CD4-positive, alpha-beta T cell treated with Interleukin-21 for 1 hour (primary cell): Measurements from ENCODE around the gene ERC2.
"Not testable (repeated sequence)": the region's sequence is repeated elsewhere in the genome, so short reads cannot be mapped to it uniquely, and the experiment has no call there.

Source experiments
- DNase-seq: peaks from one replicate; pipeline ENCODE4 v3.0.0-alpha.2; 2020

Gene ERC2

DNA sequence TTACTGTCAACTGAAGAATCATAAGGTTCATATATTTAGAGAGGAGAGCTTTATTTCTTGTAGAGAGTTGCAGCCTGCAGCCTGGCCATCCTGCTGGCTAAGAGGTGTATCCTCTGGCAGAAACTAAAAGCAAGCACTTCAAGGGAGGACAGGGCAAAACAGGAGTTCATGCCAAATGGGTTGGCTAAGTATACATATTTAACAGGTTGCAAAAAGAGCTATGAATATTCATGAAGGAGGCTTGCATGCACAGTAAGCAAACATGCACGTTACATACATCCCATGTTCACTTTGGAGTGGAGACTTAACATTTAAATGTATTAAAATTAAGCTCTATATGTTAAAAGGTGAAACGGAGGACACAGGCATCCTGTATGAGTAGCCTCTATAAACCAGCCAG is 354.4 kb downstream of the ERC2 start:
- DNase-seq, result no peak

- DNase-seq, result no peak
These were observed 355.0 kb downstream of the ERC2 start for GRCh38 chr3:56113231-56113630.

GRCh38 chr3:56111606-56112304 is 356.5 kb downstream of the ERC2 start:
- DNase-seq, result no peak

- DNase-seq, result no peak
These were observed 357.4 kb downstream of the ERC2 start for GRCh38 chr3:56110886-56111285.

DNA sequence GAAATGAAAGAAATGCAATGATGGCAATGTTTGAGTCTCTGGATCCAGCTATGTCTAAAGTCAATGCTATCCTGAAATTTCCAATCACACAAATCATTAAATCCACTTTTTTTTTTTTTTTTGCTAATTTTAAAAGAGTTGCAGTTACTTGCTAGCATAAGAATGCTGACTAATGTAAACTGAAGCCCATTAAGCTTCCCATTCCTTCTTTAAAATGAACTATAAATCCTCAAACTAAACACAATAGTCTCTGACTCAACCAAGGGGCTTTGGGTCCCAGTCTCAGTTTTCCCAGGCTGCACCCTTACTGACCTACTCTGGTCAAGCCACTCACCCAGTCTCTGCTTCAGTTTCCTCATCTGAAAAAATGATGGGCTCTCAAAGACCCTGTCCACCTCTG is 361.1 kb downstream of the ERC2 start:
- DNase-seq, result no peak

DNA sequence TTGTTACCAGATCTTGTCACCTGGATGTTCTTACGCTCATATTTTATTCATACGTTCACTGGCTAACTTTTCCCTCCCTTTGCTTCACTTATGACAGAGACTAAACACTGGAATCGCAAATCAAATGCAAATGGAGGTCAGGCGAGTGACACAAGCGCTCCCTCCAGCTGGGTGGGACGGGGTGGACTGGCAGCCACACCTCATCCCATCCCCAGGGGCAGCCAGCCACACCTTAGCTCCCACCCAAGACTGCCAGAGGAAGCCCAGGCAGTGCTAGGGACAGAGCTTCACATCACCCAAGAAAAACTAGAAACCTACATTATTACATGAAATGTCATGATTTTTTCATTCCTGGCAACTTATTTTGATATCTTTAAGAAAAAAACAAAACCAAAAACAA is 366.2 kb downstream of the ERC2 start:
- DNase-seq, result no peak

GRCh38 chr3:56101576-56101975 is 366.7 kb downstream of the ERC2 start:
- DNase-seq, result no peak

DNA sequence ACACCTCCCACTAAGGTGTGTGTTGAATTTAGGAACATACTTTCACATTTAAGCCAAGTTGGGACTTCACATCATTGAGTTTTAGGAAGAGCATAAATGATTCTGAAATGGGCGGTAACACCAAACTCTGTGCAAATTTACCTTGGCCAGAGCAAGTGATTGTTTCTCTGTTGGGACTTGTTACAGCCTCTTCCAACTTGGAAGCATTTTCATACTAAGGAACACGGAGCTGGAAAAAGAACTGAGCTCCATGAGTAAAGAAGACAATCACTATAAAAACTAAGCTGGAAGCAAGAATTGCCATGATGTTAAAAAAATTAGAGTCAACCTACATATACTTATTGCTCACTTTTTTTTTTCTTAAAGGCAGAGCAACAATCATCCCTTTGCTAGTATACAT is 371.3 kb downstream of the ERC2 start:
- DNase-seq, result no peak

- DNase-seq, result no peak
These were observed 374.1 kb downstream of the ERC2 start for GRCh38 chr3:56094170-56094569.

- DNase-seq, result no peak
These were observed 378.5 kb downstream of the ERC2 start for GRCh38 chr3:56089739-56090138.

GRCh38 chr3:56087451-56088053 is 380.7 kb downstream of the ERC2 start:
- no peak for DNase-seq

DNA sequence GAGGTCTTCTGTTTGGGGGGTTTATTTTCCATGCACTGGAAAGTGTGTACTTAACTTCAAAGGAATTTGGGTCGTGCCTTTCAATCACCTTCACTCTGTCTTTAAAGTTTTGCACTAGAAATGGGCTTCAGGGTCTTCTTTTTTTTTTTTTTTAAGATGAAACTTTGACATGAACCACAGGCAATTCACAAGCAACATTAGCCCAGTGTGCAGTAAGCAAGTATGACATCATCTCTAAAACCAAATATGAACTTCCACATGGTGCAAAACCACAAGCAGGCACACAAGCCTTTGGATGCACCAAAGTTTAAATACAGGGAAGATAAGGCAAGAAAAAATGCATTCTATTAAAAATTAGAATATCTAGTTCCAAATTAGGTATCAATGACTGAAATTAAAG is 381.9 kb downstream of the ERC2 start:
- DNase-seq, result no peak

DNA sequence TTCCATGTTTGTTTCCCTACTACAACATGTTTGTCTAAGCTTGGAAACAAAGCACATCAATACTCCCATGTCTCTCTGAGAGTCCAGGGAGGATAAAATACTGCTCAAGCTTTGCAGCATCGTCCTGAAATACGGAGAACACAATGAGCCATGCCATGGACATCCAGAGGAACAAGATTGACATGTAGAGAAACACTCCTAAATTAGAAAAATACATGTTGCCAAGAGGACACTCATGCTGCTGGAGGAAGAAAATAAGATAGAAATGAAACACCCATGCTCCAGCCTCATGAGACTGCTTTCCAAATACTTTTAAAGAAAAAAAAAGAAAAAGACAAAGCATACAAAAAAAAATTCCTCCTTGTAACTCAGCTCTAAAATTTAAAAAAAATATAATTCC is 387.0 kb downstream of the ERC2 start:
- DNase-seq, result no peak

DNA sequence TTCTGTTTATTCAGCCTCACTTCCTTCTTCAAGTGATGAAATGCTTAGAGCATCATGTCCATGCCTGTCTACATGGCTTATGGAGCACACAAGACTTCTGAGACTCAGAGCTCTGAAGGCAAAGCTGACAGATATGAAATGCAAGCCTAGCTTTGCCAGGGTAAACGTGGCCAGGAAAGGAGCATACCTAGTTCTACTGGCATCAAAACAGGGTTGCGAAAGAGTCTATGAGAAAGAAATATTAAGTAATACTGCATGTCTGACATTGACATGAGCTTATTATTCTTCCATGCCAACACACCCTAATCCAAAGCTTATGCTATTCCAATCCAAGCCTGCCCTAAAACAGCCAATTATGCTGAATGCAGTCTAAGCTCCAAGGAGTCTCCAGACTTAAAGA is 391.5 kb downstream of the ERC2 start:
- no peak for DNase-seq

DNA sequence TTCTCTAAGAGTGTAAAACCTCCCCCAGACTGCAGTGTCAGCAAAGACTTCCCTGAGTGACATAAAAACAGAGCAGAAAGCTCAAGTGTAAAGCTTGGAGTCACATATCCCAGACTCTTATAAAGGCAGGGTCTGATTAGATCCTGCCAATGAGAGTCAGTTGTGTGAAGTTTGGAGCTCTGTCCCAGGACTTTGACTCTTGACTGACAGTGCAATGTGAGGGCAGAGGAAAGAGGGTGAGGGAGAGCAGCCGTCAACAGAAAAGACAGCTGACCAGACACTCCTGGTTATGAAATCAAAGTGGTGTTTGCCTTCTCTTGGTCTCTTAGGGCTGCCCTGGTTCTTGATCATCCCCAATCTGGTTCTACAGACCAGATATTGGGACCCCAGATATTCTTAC is 393.2 kb downstream of the ERC2 start:
- no peak for DNase-seq

DNA sequence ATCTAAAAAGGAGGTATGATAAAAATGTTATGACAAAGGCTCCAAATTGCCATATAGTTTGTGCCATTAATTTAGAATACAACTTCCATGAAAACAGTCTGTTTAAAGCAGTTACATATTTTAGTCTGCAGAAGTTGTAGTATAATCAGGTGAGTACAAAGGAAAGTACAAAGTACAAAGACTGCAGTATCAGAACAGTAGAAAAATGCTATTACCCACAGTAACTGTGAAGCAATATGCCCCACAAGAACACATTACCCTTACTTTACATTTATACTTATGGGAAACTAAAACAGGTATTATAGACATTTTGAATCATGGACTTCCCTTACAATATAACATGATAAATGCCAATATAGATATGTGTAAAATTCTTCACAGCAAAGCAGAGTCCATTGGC is 398.5 kb downstream of the ERC2 start:
- DNase-seq, result no peak

DNA sequence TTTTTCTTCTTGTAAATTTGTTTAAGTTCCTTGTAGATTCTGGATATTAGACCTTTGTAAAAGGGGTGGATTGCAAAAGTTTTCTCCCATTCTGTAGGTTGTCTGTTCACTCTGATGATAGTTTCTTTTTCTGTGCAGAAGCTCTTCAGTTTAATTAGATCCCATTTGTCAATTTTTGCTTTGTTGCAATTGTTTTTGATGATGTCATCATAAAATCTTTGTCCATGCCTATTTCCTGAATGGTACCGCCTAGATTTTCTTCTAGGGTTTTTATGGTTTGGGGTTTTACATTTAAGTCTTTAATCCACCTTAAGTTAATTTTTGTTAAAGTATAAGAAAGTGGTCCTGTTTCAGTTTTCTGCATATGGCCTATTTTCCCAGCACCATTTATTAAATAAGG is 401.9 kb downstream of the ERC2 start:
- DNase-seq, result not testable (repeated sequence)

GRCh38 chr3:56064684-56065083 is 403.6 kb downstream of the ERC2 start:
- no peak for DNase-seq

DNA sequence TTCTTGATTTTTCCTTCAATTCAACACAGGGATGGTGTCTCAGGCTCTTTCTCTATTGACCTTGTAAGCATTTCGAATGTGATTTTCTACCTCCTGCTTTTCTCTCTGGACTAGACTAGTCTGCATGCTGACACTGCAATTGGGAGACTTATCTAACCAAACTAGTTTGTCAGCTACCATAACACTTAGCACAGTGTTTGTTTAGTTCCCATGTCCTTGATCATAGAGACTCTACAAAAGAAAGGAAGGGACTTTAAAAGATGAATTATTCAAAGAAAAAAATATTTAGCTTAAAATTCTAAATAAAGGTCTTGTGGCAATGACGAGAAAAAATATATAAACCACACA is 407.0 kb downstream of the ERC2 start:
- DNase-seq, result no peak

GRCh38 chr3:56060521-56061278 is 407.6 kb downstream of the ERC2 start:
- DNase-seq, result no peak

- no peak for DNase-seq
These were observed 408.5 kb downstream of the ERC2 start for GRCh38 chr3:56059731-56060130.

GRCh38 chr3:56055951-56056350 is 412.3 kb downstream of the ERC2 start:
- no peak for DNase-seq

DNA sequence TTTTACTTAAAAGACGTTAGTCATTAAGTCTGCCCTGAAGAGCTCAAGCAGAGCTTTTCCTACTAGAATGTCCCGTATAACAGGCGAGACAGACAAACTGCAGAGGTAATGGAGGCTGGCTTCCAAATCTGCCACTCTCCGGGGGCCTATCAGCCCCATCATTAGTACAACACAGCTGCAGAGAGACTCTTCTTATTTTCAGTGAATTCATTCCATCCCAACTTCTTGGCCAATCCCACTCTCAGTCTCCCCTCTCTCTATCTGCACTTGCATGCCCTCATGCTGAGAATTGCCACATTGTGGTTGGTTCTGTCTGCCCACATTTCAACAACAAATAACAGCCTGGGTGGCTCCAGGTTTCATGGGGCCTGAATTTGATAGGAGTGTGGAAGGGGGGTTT is 412.7 kb downstream of the ERC2 start:
- DNase-seq, result no peak

DNA sequence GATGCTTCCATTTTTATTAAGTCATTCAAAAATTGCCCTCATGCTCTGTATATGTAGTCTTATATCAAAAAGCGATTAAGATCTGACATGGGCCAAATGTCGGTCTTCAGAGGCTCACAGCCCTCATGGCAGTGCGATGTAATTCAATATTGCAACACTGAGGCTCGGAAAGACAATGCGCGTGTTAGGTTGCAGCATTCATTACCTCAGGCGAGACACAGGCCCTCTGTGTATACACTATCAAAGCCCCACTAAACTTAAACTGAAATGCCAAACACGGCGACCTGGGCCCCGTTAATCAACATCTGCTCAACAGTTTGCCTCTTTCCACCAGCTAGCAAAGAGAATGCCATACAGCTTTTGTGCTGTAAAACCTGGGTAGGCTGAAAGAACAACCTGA is 413.4 kb downstream of the ERC2 start:
- DNase-seq, result no peak

DNA sequence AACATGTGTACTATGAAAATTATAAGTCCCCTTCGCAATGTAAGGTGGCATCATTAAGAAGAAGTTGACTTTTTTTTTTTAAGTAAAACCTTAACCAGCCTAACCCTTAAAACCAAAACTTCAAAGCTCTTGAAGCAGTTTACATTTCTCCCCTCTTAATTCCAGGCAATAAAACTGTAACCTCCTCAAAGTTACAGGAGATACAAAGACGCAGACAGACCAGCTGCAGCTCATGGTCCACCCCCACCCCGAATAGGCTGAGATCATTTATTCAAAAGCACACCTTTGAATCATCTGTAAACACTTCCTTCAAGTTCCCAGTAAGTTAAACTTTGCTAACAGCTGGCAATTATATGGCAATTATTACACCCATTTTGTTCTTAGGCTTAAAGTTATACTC is 414.5 kb downstream of the ERC2 start:
- DNase-seq, result no peak
